Stimulated activated CD4-positive, alpha-beta T cell treated with anti-CD3 and anti-CD28 coated beads, TNF-alpha, amount 100 ng/mL, for 1 hour (primary cell): ENCODE results near the gene ULK4.

Source experiments
- DNase-seq, 3 donors: peaks; one replicate each; pipeline ENCODE4 v3.0.0-alpha.2; 2020; ENCODE audit warnings: low read depth in 3 of 3, low spot score in 1 of 3

The ULK4 gene

DNA sequence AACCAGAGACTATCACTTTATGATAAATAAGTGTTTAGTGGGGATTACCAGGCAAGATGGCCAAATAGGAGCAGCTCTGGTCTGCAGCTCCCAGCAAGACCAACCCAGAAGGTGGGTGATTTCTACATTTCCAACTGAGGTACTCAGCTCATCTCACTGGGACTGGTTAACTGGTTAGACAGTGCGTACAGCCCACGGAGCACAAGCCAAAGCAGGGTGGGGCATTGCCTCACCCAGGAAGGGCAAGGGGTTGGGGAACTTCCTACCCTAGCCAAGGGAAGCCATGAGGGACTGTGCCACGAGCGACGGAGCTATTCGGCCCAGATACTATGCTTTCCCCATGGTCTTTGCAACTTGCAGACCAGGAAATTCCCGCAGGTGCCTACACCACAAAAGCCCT is 591.6 kb downstream of the ULK4 start:
- DNase-seq = no peak

DNA sequence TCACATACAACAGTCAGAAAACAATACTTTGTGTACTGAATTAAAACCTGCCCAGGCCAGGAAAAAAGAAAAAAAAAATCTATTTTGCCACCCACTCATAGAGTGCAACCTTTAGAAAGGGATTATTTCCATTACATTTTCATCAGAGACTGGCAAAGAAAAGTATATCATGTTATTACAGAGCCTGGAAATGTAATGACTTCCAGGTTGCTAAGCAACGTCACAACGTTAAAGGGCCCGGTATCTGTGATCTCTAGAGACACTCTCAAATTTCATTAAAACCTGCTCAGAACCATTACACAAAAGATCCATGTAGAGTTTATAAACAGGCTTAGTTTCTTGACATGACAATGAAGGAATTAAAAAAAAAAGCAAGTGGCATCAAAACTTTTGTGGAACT is 592.1 kb downstream of the ULK4 start:
- no peak for DNase-seq

DNA sequence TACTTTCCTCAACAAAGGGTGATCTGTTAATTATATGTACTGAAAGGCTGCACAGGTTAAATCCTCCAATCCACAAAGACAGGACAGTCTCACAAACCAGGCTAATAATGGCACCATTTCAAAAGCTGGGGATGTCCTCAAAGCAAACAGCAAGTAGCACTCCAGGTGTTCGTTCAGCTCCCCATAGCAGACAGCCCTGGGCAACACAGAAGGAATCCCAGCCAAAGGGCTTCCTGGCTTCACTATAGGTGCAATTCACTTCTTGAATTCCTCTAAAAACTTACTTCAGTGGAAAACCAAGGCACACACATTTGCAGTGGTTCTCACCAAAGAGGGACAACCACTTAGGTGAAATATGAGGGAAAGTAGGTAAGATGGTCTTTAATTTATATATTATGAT is 595.9 kb downstream of the ULK4 start:
- no peak for DNase-seq

DNA sequence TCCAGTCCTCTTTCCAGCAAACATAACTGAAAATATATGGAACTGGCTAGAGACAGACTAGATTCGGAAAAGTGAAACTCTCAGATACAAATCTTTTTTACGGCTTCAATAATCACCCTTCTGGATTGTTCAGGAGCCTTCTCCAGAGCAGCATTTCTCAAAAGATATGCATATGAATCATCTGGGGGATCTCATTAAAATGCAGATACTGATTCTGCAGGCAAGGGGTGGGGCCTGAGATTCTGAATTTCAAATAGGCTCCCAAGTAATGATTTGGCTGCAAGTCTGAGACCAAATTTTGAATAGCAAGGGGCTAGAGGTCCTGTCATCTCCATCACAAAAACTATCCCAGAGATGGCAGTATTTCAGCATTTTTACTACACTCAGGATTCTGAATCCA is 597.2 kb downstream of the ULK4 start:
- DNase-seq = no peak

DNA sequence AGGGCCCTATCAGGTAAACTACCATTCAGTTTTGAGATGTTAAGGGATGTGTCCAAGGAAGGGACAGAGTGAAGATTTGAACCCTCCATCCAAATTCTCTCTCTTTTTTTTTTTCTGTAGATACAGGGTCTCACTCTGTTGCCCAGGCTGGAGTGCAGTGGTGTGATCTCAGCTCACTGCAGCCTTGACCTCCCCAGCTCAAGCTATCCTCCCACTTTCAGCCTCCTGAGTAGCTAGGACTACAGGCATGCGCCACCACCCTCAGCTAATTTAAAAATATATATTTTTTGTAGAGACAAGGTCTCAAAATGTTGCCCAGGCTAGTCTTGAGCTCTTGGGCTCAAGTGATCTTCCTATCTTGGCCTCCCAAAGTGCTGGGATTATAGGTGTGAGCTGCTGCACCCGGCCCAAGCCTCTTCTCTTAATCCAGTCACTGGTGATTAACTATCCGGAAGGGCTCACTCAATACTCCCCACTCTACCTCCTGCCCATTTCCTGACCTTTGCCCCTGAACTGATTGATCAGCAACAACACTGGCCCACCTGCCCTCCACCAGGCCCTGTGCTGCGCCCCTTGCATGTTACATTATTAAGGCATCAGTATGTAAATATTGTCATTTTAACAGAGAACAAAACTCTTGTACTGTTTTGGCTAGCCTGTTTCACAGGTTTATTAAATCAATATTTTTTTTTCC is 597.9 kb downstream of the ULK4 start:
- no peak for DNase-seq

DNA sequence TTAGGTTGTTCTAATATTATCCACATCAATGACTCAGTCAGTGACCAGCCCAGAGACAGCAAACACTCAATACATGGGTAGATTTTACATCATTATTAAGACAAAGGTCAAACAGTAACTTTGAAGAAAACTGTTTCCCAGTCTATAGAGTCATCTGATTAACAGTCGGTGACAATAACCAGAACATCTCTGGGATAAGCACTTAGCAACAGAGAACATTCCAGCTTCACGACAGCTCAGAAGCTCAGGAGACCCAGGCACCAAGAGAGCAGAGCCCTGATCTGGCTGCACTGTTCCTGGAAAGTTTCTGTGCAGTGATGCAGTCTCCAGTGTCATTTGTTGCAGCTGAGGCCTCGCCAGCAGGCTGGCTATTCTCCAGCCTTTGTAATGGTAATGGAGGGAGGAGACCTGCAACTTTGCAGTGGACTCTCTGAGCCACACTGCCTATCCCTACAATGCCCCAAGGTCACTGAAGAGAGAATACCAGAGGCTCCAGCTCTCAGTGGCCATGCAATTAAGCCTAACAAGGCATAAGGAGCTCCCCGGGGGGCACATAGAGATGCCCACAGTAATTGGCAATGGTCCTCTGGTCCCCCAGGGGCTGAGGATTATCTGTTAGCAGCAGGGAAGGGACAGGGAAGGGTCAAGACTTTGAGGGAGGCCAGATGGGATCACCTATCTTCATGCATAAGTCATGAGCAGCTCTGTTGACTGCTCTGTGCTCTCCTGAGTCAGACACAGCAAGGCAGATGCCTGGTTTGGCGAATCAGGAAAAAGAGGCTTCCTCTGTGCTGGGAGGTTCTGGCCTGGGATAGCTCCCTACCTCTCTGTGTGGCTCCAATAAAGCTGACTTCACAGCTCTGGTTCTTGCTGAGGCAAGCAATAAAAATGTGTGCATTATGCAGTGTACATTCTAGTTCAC is 599.0 kb downstream of the ULK4 start:
- no peak for DNase-seq

DNA sequence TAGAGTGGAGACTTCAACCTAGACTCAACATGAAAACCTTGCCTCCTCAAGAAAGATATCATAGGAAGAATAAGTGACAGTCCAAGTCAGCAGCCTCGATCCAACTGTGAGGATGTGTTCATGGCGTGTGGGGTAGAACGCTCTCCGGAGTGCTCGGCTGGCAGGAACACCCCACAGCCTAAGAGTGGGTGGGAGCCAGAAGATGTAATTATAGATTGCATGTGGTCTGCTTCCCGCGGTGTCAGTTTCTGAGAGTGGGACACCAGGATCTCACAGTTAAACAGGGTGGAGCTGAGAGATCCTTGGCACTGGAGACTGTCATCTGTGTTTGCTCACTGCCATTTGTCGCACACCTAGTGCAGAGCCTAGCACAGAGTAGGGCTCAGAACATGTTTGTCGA is 604.6 kb downstream of the ULK4 start:
- no peak for DNase-seq

DNA sequence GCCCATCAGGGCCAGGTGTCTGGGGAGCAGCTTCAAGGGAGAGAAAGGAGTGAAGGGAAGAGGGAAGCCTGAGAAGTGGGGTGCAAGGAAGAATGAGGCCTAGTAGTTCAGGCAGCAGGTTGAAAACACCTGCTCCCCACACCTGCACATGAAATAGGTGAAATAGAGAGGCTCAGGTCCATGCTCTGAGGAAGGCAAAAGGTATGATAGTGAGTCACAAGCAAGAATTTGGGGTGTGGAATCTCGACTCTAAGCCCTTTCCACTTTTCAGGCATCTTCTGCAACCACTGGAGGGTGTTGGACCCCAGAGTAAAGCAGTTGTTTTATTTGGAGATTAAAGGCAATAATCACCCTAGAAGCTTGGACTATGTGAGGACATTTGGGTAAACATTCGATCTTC is 605.1 kb downstream of the ULK4 start:
- no peak for DNase-seq

DNA sequence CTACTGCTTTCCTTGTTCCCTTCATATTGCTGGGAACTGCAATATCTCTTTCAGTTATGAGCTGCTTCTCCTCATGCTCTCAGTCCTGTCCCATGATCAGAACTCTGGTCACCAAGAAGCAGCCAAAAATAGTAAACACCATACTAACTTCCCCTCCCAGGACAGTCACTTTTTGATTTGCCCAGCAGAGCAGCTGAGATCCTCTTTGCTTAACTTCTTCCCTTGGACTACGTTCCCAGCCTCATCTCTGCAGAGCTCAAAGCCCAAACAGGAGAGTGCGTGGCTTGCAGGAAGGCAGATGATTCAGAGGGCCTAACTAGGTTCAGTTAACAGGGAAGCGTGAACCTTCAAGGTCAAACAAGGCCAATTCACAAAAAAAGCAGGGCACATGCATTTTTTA is 609.4 kb downstream of the ULK4 start:
- no peak for DNase-seq

DNA sequence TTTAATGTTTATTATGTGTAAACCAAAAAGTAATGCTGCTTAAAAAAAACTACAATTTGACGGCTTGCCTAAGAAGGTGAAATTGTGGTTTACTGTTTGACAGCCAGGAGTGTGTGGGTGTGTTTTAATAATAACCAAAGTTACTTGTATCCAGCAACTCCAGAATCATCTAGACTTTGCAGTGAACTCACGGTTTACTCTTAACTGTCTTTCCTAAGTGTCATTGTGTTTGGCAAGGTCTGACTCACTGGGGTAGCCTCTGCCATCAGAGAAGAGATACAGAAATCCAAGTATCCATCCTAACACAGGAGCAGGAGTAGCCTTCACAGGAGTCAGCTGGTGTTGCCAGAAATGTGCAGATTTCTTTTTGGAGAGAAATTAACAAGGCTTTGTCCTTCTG is 611.5 kb downstream of the ULK4 start:
- no peak for DNase-seq

DNA sequence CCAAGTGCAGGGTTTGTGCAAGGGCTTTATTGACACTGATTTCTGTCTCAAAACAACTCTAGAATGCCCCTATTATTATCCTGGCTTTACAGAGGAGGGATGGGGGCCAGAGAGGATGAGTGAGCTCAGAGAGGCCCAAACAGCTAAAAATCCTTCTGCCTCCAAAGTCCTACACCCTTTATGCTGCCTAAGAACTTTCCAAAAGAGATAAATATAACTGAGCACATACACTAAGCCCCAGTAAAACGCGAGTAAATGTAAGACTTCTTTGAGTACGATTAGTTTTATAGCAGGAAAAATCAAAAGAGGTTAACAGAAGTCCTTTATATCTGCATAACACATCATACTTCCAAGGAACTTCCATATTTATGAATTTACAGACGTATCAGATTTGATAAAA is 613.5 kb downstream of the ULK4 start:
- no peak for DNase-seq

DNA sequence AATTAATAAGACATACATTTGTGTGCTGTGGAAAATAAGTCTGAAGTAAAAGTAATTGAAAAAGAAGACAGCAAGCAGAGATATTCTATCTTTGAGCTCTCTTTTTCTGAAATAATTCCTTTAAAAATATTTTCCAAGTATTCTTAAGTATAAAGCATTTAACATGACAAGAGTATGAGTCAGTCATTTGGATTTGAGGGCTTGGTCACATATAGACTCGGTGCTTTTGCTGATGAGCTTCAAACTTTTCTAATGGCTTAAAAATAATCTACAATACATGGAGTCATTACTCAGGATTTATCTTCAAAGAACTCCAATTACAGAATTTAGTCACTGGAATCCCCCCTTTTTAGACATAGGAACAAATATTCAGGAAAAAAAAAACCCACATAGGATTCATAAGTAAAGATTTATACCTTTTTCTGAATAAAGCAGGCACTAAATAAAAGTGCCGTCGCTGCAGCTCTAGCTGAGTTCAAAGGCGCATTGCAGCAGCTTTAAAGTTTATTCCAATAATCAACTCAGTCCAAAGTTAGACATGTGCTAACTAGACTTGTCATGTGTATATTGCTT is 615.1 kb downstream of the ULK4 start:
- no peak for DNase-seq

DNA sequence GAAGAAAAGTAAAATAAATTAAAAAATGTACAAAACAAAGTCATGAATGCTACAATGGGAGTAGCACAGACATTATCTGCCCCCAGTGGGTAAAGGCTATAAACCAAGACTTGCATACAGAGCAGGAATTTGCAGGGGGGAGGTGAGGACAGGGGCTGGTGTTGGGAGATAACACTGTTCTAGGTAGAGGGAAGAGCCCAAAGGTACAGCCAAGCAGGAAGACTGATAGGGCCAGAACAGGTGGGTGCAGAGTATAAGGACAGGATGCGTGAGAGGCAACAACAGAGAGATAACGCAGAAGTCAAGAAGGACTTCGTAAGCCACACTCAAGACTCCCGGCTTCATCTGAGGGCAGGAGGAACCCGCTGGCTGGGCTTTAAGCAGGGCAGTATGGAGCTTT is 616.1 kb downstream of the ULK4 start:
- DNase-seq = no peak

DNA sequence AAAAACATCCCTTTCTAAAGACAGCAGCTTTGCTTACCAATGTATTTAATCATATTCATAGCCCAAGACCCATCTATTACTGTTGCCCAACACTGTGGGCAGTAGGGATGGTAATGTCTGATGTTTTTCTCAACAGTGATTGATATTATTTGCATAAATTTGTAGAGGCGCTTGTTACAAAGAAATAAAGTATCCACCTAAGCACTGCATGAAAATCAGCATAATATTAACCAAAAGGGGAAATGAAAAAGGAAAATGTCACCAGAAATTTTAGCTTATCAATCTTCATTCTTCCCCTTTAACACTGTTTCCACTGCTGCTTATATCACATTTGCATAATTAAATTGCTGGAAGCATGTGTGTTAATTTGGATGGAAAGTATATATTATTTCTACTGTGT is 622.1 kb downstream of the ULK4 start:
- no peak for DNase-seq

DNA sequence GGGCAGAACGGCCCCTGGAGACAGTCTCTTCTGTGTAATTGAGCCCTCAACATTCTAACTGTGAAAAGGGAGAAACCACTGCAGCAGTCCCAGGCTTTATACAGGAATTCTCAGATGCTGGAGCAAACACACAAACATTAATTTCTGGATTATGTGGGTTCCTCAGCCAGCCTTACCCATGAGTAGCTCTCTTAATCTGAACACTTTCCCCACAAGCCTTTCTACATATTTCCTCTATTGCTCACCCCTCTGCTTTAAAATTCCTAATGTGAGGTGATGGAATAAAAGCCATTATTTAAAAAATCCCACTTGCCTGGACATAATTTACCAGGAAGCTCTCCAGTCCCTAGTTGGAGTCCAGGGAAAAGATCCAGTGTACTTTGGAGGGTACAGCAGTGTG is 623.6 kb downstream of the ULK4 start:
- no peak for DNase-seq

DNA sequence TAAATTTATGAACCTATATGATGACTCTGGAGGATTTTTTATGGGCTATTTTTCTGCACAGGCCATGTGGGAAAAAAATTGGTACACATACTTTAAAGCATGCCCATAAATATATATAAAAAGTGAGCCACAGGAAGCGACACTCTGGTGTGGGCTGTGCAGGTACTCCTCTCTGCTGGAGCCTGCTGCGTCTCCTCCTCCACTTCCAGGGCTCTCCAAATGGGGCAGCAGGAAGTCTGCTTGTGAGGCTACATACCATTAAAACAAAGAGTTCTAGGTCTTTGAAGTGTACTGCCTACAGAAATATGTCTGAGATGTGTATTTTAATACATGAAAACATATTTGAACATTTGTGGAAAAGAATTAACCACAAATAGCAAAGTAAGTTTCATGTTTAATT is 627.5 kb downstream of the ULK4 start:
- no peak for DNase-seq

DNA sequence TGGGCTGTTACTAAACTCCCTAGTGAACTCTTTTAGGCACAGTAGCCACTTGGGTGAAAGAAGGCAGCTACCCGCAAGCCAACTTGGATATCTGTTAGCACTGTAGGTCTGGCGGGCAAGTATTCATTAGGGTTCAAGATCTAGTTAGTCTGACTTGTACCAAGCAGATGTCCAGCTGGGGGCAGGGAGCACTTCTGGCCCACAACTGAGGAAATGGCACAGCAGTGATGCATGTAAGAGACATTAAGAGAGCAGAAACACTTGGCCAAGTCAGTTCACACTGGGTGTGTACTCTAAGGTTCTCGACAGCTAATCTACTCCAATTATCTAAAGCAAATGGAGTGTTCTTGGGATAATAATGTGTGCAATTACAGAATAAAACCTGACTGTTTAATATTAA is 630.9 kb downstream of the ULK4 start:
- no peak for DNase-seq

DNA sequence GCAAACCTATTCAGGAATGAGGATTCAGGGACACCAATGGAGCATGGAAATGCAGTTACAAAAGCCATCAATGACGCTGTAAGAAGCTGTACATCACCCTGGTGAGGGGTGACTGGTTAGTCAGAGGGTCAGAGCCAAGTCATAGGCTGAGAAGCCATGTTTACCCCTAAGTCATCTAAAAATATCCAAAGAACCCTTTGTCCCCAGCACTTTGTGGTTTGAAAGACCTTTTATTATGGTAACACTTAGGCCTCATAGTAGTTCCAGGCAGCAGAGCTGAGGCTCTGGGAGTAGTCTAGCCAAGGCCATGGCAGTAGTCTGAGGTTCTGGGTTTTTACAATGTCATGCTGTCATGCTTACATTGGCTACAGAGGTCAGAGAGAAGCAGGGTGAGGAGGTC is 631.4 kb downstream of the ULK4 start:
- no peak for DNase-seq

DNA sequence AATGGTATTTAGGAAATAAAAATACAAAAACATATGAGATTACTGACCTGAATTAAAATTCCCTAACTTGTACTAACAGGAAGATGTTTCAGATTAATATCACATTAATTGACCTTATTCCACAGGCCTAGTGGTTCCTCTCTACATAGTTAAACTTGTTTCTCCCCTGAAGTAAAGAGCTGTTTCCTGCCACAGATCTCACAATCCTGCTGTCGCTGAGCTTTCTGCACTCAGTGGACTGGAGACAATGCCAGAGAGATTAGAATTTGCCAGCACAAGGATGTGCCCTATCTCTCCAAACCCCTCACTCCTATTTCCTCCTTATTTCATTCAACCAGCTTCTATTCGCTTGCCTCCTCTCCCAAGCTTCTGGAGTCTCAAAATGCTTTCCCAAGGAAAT is 632.0 kb downstream of the ULK4 start:
- DNase-seq = no peak

DNA sequence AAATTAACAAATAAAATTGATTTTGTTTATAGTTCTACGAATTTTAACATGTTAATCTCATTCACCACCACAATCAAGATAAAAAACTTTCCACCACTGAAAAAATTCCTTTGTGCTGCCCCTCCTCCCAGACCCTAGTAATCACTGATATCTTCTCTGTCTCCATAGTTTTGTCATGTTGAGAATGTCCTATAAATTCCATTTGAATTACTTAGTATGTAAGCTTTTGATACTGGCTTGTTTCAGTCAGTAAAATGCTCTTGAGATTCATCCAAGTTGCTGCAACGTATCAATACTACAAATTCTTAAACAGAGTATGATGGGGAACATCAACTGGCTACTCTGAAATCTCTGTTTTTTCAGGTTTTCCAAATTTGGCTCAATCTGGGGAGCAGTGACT is 633.0 kb downstream of the ULK4 start:
- DNase-seq = no peak

DNA sequence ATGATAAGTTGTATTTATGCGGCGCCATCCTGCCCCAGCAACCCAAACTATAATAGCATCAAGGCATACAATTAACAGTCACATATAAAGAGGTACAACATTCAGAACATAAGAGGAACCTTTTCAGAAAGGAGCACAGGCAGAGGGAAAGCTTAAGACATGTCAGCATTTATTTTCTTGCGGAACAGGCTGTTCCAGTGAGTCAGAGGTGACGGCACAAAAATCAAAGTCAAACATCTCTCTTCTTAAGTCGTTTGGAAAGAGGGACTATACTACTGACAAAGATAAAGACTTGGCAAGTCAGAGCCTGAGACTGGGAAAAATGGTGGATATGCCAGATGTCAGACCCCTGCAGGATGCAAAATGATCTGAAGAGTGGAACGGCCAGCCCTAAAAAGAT is 634.2 kb downstream of the ULK4 start:
- DNase-seq = no peak

DNA sequence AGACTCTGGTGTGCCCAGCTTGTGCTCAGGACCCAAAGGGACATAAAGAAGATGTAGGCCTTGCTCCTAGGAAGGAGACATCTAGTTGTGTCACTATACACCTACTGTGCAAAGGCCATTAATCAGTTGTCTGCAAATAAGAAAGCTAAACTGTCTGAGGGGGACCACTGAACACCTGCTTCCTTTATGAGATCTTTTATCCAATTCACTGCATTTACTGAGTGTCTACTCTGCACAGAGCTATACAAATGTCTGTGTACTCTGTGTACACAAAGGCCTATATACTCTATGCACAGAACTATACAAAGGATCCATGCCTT is 637.8 kb downstream of the ULK4 start:
- no peak for DNase-seq
